H1 (cell line): ENCODE results near the gene RBM42. TPM values are rescaled to one million over a fixed set of nuclear protein-coding genes. Genes with fewer than 3 reads are reported as not detected.
A peak's percentile ranks its signal among the peaks of the same experiment; 100 is the strongest.

Source experiments
- CTCF ChIA-PET: fragments of 300-600 bp; sonication (Branson Sonifier 250); formaldehyde crosslinking; loops from one replicate; lab custom pipeline; 2021; ENCODE audit not compliant: partially characterized antibody; lab: Charles Lee
- POLR2A ChIA-PET: fragments of 300-600 bp; sonication (Branson Sonifier 250); formaldehyde crosslinking; loops from one replicate; lab custom pipeline; 2021; ENCODE audit warnings: inconsistent platforms; ENCODE audit not compliant: partially characterized antibody; lab: Charles Lee
- DNase-seq, 2 experiments: peaks; one replicate each; pipeline versions ENCODE4 v3.0.0 to v3.0.0-alpha.2; 2010 to 2022; ENCODE audit warnings: low spot score in 2 of 2, low read depth in 1 of 2, mixed read lengths in 1 of 2
- FAIRE-seq: peaks from 2 replicates; lab custom pipeline; 2011; peaks lifted over from hg19 to GRCh38; lab: Jason Lieb, UNC
- H2AFZ ChIP-seq: 2 replicates; pipeline ENCODE4 v1.8.1; 2012; ENCODE audit warnings: low read length, inconsistent platforms
- H2AK5ac ChIP-seq: 2 replicates; pipeline ENCODE4 v1.6.1; 2013; ENCODE audit warnings: low read depth, low read length
- H2BK120ac ChIP-seq: replicated peaks from 2 replicates; pipeline ENCODE3; 2013; ENCODE audit warnings: low read depth, low read length, inconsistent platforms
- H2BK12ac ChIP-seq: 2 replicates; pipeline ENCODE4 v1.6.1; 2013; ENCODE audit warnings: low read depth, low read length
- H2BK15ac ChIP-seq: 2 replicates; pipeline ENCODE4 v1.6.1; 2013; ENCODE audit warnings: low read length
- H2BK20ac ChIP-seq: 2 replicates; pipeline ENCODE4 v1.6.1; 2013; ENCODE audit warnings: low read length
- H2BK5ac ChIP-seq: 2 replicates; pipeline ENCODE4 v1.6.1; 2013; ENCODE audit warnings: low read depth, low read length
- H3K14ac ChIP-seq: 2 replicates; pipeline ENCODE4 v1.6.1; 2013; ENCODE audit warnings: inconsistent platforms; ENCODE audit not compliant: insufficient read length
- H3K18ac ChIP-seq: 2 replicates; pipeline ENCODE4 v1.6.1; 2013; ENCODE audit warnings: low read length; ENCODE audit errors: extremely low read depth
- H3K23ac ChIP-seq: 2 replicates; pipeline ENCODE4 v1.6.1; 2013; ENCODE audit warnings: inconsistent platforms; ENCODE audit not compliant: insufficient read length
- H3K23me2 ChIP-seq: 2 replicates; pipeline ENCODE4 v1.6.1; 2013; ENCODE audit warnings: low read depth, low read length
- H3K27ac ChIP-seq: 2 replicates; pipeline ENCODE4 v1.6.1; 2011; ENCODE audit warnings: low read depth, low read length, inconsistent platforms
- H3K27me3 ChIP-seq, 4 experiments: replicated peaks in 1 of 4; 1 replicate in 1 of 4; 2 replicates in 3 of 4; pipeline versions ENCODE4 v1.6.1 to v1.8.1; 2011 to 2013; ENCODE audit warnings: low read length in 3 of 4, mild to moderate bottlenecking in 3 of 4, inconsistent platforms in 2 of 4, mixed read lengths in 2 of 4, moderate library complexity in 1 of 4; ENCODE audit not compliant: control insufficient read depth in 3 of 4, insufficient read depth in 3 of 4; ENCODE audit errors: extremely low read depth in 1 of 4
- H3K36me3 ChIP-seq, 4 experiments: 2 replicates each; pipeline versions ENCODE4 v1.6.1 to v1.8.1; 2011 to 2013; ENCODE audit warnings: mild to moderate bottlenecking in 4 of 4, low read length in 3 of 4, moderate library complexity in 2 of 4, control low read depth in 1 of 4, inconsistent platforms in 1 of 4; ENCODE audit not compliant: insufficient read depth in 4 of 4, control insufficient read depth in 2 of 4
- H3K4ac ChIP-seq: replicated peaks from 2 replicates; pipeline ENCODE3; 2013; ENCODE audit warnings: low read length, low read depth, mixed read lengths, inconsistent platforms; ENCODE audit not compliant: insufficient read length
- H3K4me1 ChIP-seq, 4 experiments: replicated peaks in 1 of 4; 1 replicate in 1 of 4; 2 replicates in 3 of 4; pipeline versions ENCODE4 v1.6.1 to v1.8.1; 2011 to 2013; ENCODE audit warnings: low read length in 3 of 4, inconsistent platforms in 2 of 4, mixed read lengths in 1 of 4; ENCODE audit not compliant: insufficient read depth in 4 of 4, control insufficient read depth in 3 of 4
- H3K4me2 ChIP-seq, 2 experiments: 2 replicates each; pipeline versions ENCODE4 v1.6.1 to v1.8.1; 2011 to 2013; ENCODE audit warnings: low read depth in 2 of 2, low read length in 2 of 2, control low read depth in 1 of 2, inconsistent platforms in 1 of 2, mild to moderate bottlenecking in 1 of 2; ENCODE audit not compliant: insufficient read depth in 1 of 2
- H3K4me3 ChIP-seq, 4 experiments: fragments of 200-600, 300-600 bp in 1 of 4; sonication (generic), shearing (Covaris generic), sonication (Bioruptor Twin) in 1 of 4; 2 replicates each; pipeline versions ENCODE4 v1.5.1 to v1.8.1; 2011 to 2016; ENCODE audit warnings: low read length in 4 of 4, low read depth in 3 of 4, control low read depth in 2 of 4, inconsistent platforms in 2 of 4, mild to moderate bottlenecking in 2 of 4, mixed read lengths in 1 of 4, moderate library complexity in 1 of 4; ENCODE audit not compliant: insufficient read depth in 2 of 4; ENCODE audit errors: extremely low read depth in 1 of 4
- H3K56ac ChIP-seq: replicated peaks from 2 replicates; pipeline ENCODE3; 2013; ENCODE audit warnings: low read depth, mild to moderate bottlenecking, mixed read lengths, low read length, inconsistent platforms; ENCODE audit not compliant: insufficient read length
- H3K79me1 ChIP-seq: 2 replicates; pipeline ENCODE4 v1.6.1; 2013; ENCODE audit warnings: low read depth, low read length, control low read depth
- H3K79me2 ChIP-seq, 2 experiments: 2 replicates each; pipeline versions ENCODE4 v1.6.1 to v1.8.1; 2012 to 2013; ENCODE audit warnings: low read length in 2 of 2, mild to moderate bottlenecking in 2 of 2, inconsistent platforms in 1 of 2; ENCODE audit not compliant: insufficient read depth in 2 of 2, control insufficient read depth in 1 of 2
- H3K9ac ChIP-seq, 4 experiments: replicated peaks in 1 of 4; 1 replicate in 1 of 4; 2 replicates in 3 of 4; pipeline versions ENCODE4 v1.6.1 to v1.8.1; 2011 to 2013; ENCODE audit warnings: low read depth in 3 of 4, low read length in 3 of 4, control low read depth in 2 of 4, mild to moderate bottlenecking in 2 of 4, moderate library complexity in 2 of 4, inconsistent platforms in 1 of 4; ENCODE audit errors: extremely low read depth in 1 of 4
- H3K9me3 ChIP-seq, 2 experiments: 2 replicates each; pipeline versions ENCODE4 v1.6.1 to v1.8.1; 2012 to 2013; ENCODE audit warnings: mild to moderate bottlenecking in 2 of 2, moderate library complexity in 2 of 2, control low read depth in 1 of 2, inconsistent platforms in 1 of 2, low read depth in 1 of 2, low read length in 1 of 2, mixed read lengths in 1 of 2; ENCODE audit not compliant: insufficient read depth in 2 of 2
- H4K20me1 ChIP-seq, 2 experiments: replicated peaks in 1 of 2; 2 replicates each; pipeline versions ENCODE3 to v1.8.1; 2011 to 2013; ENCODE audit warnings: inconsistent platforms in 2 of 2, low read length in 2 of 2, mild to moderate bottlenecking in 1 of 2; ENCODE audit not compliant: insufficient read depth in 2 of 2, control insufficient read depth in 1 of 2
- H4K5ac ChIP-seq: 2 replicates; pipeline ENCODE4 v1.6.1; 2013; ENCODE audit warnings: low read length, low read depth, mixed read lengths, inconsistent platforms; ENCODE audit not compliant: insufficient read length
- H4K8ac ChIP-seq: 2 replicates; pipeline ENCODE4 v1.8.0; 2013; ENCODE audit warnings: mild to moderate bottlenecking, moderate library complexity, low read length, inconsistent platforms; ENCODE audit not compliant: insufficient read depth; ENCODE audit errors: extremely low read depth
- H4K91ac ChIP-seq: replicated peaks from 2 replicates; pipeline ENCODE3; 2013; ENCODE audit warnings: low read length, mixed read lengths, inconsistent platforms; ENCODE audit not compliant: insufficient read length
- CBX8 ChIP-seq: fragments of 300-800, 300-1000 bp; sonication (generic); IDR thresholded peaks from 2 replicates; pipeline ENCODE4 v1.7.1; 2016; ENCODE audit warnings: low read depth, low read length, borderline replicate concordance
- NANOG ChIP-seq: IDR thresholded peaks from 2 replicates; pipeline ENCODE4 v1.6.1; 2011; ENCODE audit warnings: low read length, low read depth, mild to moderate bottlenecking, inconsistent platforms; ENCODE audit not compliant: insufficient read depth, poor library complexity, severe bottlenecking
- POLR2AphosphoS5 ChIP-seq: IDR thresholded peaks from 2 replicates; pipeline ENCODE4 v1.6.1; 2011; ENCODE audit warnings: low read depth, low read length
- POU5F1 ChIP-seq: IDR thresholded peaks from 2 replicates; pipeline ENCODE4 v1.6.1; 2011; ENCODE audit warnings: low read depth, mild to moderate bottlenecking, low read length, moderate library complexity
- RFX5 ChIP-seq: IDR thresholded peaks from 2 replicates; pipeline ENCODE4 v1.6.1; 2011; ENCODE audit warnings: low read depth, low read length, improper control_type of control experiment, borderline replicate concordance
- SIN3A ChIP-seq, 2 experiments: IDR thresholded peaks in 1 of 2; conservative IDR thresholded peaks in 1 of 2; 2 replicates each; pipeline ENCODE4 v1.6.1; 2011 to 2012; ENCODE audit warnings: low read length in 2 of 2, improper control_type of control experiment in 1 of 2, low read depth in 1 of 2, mild to moderate bottlenecking in 1 of 2
- TAF1 ChIP-seq: IDR thresholded peaks from 2 replicates; pipeline ENCODE4 v1.6.1; 2011; ENCODE audit warnings: mild to moderate bottlenecking, low read depth, low read length
- TEAD4 ChIP-seq: IDR thresholded peaks from 2 replicates; pipeline ENCODE4 v1.6.1; 2012; ENCODE audit warnings: low read depth, low read length, inconsistent platforms, mixed read lengths
- WGBS, 2 experiments: shearing (Covaris generic) in 1 of 2; methylation state at CpG; one replicate each; pipeline versions ENCODE4 v1.1.6 to v1.1.7; 2013 to 2015; ENCODE audit warnings: low lambda C conversion rate in 2 of 2, mixed read lengths in 2 of 2, inconsistent platforms in 1 of 2, low coverage in 1 of 2, missing lambda C conversion rate in 1 of 2; ENCODE audit not compliant: insufficient replicate concordance in 2 of 2, insufficient coverage in 1 of 2, insufficient read length in 1 of 2; ENCODE audit errors: extremely low coverage in 1 of 2, missing lambda C conversion rate in 1 of 2; 5-methylcytosine and 5-hydroxymethylcytosine counted together
- polyA plus RNA-seq, 7 experiments: library from polyadenylated mRNA; depleted of rRNA in 3 of 7; stranded (reverse) in 5 of 7; unstranded in 2 of 7; fragments of >200 nt in 5 of 7; fragments of 200-250 nt in 2 of 7; gene quantifications; 1 replicate in 5 of 7; 2 replicates in 1 of 7; 4 replicates in 1 of 7; pipeline versions ENCODE4 v1.2.1 to v1.2.3, GENCODE V29; 2011 to 2013; ENCODE audit warnings: missing spikeins in 2 of 7, mixed read lengths in 2 of 7
- total RNA-seq: library from RNA; stranded (reverse); fragmentation: NEBNext Ultra II Directional; extraction: Animal tissue kit (Norgen Biotek cat#: 25700); gene quantifications from 2 replicates; pipeline ENCODE4 v1.2.1, GENCODE V29; 2021
- TF ChIP-seq, protein P1 (sequence below), 3 experiments: IDR thresholded peaks; 1 replicate in 2 of 3; 2 replicates in 1 of 3; pipeline versions ENCODE4 v1.5.1 to v1.6.1; 2011; ENCODE audit warnings: low read length in 3 of 3, mild to moderate bottlenecking in 3 of 3, inconsistent platforms in 2 of 3, low read depth in 1 of 3, moderate library complexity in 1 of 3; ENCODE audit not compliant: insufficient read depth in 1 of 3; ENCODE audit errors: control extremely low read depth in 1 of 3

The RBM42 gene
- total and polyA plus RNA-seq, 2 of the 8 experiments (the other 6 are each of a cell fraction or from before 2014, with no cell fraction given), result 59.8 to 80.8 TPM

GRCh38 chr19:35642312-35642711, 13.5 kb downstream of the RBM42 start:
- DNase-seq, result peak in 1 of 2 experiments; percentile 51
- Histone ChIP-seq H2BK20ac (peak overlapping the region; percentile 62; the same call in 1 of the 2 replicates), H3K9me3 (no peaks in the 10 kb centered on the region), H3K79me2 (no peaks in the 10 kb centered on the region), H2BK120ac (no peak overlapping the region), H2AFZ (no peak overlapping the region), H3K14ac (no peak overlapping the region)
- FAIRE-seq, result no peak
- POLR2A ChIA-PET, result interaction anchor here (1.0 to 3.4 kb wide), 8 partner anchors 8 to 132 kb away, joined by 3 to 13 read pairs (median 4); partner anchors contain the start of gene ATP4A
- TF ChIP-seq NANOG (no peak), RFX5 (no peak), TAF1 (no peak), POLR2AphosphoS5 (no peak), POU5F1 (no peak), CBX8 (no peak), TEAD4 (no peak), SIN3A (conservative IDR thresholded peaks at IDR 0.05 in 1 of 2, IDR thresholded peaks at IDR 0.05 in 1 of 2; ENCODE audit: low read depth in 1 of 2, low read length in 2 of 2) (no peak)
- TF ChIP-seq, protein P1, sequence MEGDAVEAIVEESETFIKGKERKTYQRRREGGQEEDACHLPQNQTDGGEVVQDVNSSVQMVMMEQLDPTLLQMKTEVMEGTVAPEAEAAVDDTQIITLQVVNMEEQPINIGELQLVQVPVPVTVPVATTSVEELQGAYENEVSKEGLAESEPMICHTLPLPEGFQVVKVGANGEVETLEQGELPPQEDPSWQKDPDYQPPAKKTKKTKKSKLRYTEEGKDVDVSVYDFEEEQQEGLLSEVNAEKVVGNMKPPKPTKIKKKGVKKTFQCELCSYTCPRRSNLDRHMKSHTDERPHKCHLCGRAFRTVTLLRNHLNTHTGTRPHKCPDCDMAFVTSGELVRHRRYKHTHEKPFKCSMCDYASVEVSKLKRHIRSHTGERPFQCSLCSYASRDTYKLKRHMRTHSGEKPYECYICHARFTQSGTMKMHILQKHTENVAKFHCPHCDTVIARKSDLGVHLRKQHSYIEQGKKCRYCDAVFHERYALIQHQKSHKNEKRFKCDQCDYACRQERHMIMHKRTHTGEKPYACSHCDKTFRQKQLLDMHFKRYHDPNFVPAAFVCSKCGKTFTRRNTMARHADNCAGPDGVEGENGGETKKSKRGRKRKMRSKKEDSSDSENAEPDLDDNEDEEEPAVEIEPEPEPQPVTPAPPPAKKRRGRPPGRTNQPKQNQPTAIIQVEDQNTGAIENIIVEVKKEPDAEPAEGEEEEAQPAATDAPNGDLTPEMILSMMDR (IDR thresholded peaks at IDR 0.05; ENCODE audit: control extremely low read depth in 1 of 3, insufficient read depth in 1 of 3, low read depth in 1 of 3, low read length in 3 of 3), result no peak
- TF ChIP-seq, all 59 proteins: peak for 0
- Histone ChIP-seq H3K27me3 (peaks cover 0 to 6% (median 3%) of the 10 kb centered on the region in 4 experiments; a peak in 4 of 7 replicates), H3K36me3 (peaks cover 0 to 6% (median 2%) of the 10 kb centered on the region in 4 experiments; a peak in 4 of 8 replicates), H3K23ac (no peak overlapping the region), H4K8ac (peak overlapping the region; percentile 75), H3K27ac (no peak overlapping the region), H3K18ac (peak overlapping the region; percentile 15; the same call in 1 of the 2 replicates), H3K23me2 (peaks cover 16% of the 10 kb centered on the region; the same call in 1 of the 2 replicates), H2BK12ac (peak overlapping the region; percentile 81; the same call in 1 of the 2 replicates), H3K56ac (no peak overlapping the region), H2BK15ac (peak overlapping the region; percentile 25; the same call in 1 of the 2 replicates), H4K5ac (no peak overlapping the region), H4K20me1 (no peaks in the 10 kb centered on the region), H3K4me3 (peak overlapping the region in 3 of 4 experiments; percentile 17 to 63 (median 29); a peak in 3 of 8 replicates), H4K91ac (peak overlapping the region; percentile 31), H2BK5ac (peak overlapping the region; percentile 13; the same call in 1 of the 2 replicates), H3K4me1 (peaks cover 7 to 30% (median 18%) of the 10 kb centered on the region in 4 experiments), H3K79me1 (no peaks in the 10 kb centered on the region), H3K4me2 (peak overlapping the region; percentile 63 to 85; a peak in 3 of 4 replicates), H3K4ac (no peak overlapping the region), H3K9ac (no peak overlapping the region), H2AK5ac (0 out of 2 replicates have a peak overlapping the region, but pooled peaks have one; percentile 1)
- 73% methylated on average over 10 of the region's 10 CpGs; no CpG with 5 or more reads in 1 of the 2 experiments for WGBS, 2 experiments
- CTCF ChIA-PET, result interaction anchor here (1.0 to 1.5 kb wide), 3 partner anchors 11 to 29 kb away, joined by 4 read pairs; no protein-coding TSS in a partner anchor
